HCT116 (cell line): ENCODE data around the gene UQCRHL. TPM values are rescaled to one million over a fixed set of nuclear protein-coding genes. Genes with fewer than 3 reads are reported as not detected.

Experiments used
- ATAC-seq: fragments of 200-7000 bp; cut with Tn5 transposase; 2 replicates; pipeline ENCODE4 v1.9.1; 2020; ENCODE audit warnings: mild to moderate bottlenecking, moderate library complexity
- BruUV-seq: library from RNA; stranded (reverse); fragments of 400-500 nt; replicated peaks from 2 replicates; lab custom pipeline; 2021; lab: Mats Ljungman, UMichigan
- CTCF ChIA-PET: fragments of 300-600 bp; sonication (Branson Sonifier 250); formaldehyde crosslinking; loops from one replicate; lab custom pipeline; 2021; ENCODE audit warnings: antibody characterized with exemption; lab: Charles Lee
- POLR2A ChIA-PET: fragments of 300-600, 350-600 bp; sonication (Branson Sonifier 250); formaldehyde crosslinking; loops from one replicate; lab custom pipeline; 2021; ENCODE audit warnings: antibody characterized with exemption; lab: Charles Lee
- RAD21 ChIA-PET, 2 experiments: fragments of 300-600 bp; sonication (Branson Sonifier 250); formaldehyde crosslinking; loops; one replicate each; lab custom pipeline; 2023; ENCODE audit warnings: low total read pairs in 2 of 2; ENCODE audit not compliant: uncharacterized antibody in 2 of 2, unreplicated experiment in 2 of 2, low non-redundant PET in 1 of 2; lab: Charles Lee
- DNase-seq: peaks from one replicate; pipeline ENCODE4 v3.0.0-alpha.2; 2010; ENCODE audit warnings: low read depth, low spot score
- H2AFZ ChIP-seq: fragments of 200-600 bp; shearing (Covaris generic), sonication (generic); 2 replicates; pipeline ENCODE4 v1.6.1; 2017; ENCODE audit warnings: low read depth, mixed run types, mixed read lengths, antibody characterized with exemption, low read length; ENCODE audit not compliant: poor library complexity, severe bottlenecking
- H3K27ac ChIP-seq: 2 replicates; pipeline ENCODE4 v1.5.1; 2012; ENCODE audit warnings: low read depth, low read length
- H3K27me3 ChIP-seq: fragments of 200-600 bp; sonication (generic); 2 replicates; pipeline ENCODE4 v1.6.1; 2016; ENCODE audit warnings: mixed run types, low read length, mixed read lengths; ENCODE audit not compliant: insufficient read depth
- H3K36me3 ChIP-seq, 2 experiments: fragments of 200-500 bp in 1 of 2; fragments of 200-600 bp in 1 of 2; sonication (Bioruptor generic) in 1 of 2; sonication (generic) in 1 of 2; 2 replicates each; pipeline versions ENCODE4 v1.5.1 to v1.6.1; 2014 to 2016; ENCODE audit warnings: low read length in 2 of 2, inconsistent platforms in 1 of 2, mixed read lengths in 1 of 2, mixed run types in 1 of 2; ENCODE audit not compliant: insufficient read depth in 2 of 2, control insufficient read depth in 1 of 2
- H3K4me1 ChIP-seq, 2 experiments: fragments of 200-600 bp in 1 of 2; sonication (generic) in 1 of 2; 2 replicates each; pipeline versions ENCODE4 v1.5.1 to v1.6.1; 2012 to 2017; ENCODE audit warnings: low read length in 2 of 2, inconsistent platforms in 1 of 2, mild to moderate bottlenecking in 1 of 2, mixed read lengths in 1 of 2, mixed run types in 1 of 2, moderate library complexity in 1 of 2; ENCODE audit not compliant: insufficient read depth in 2 of 2, control insufficient read depth in 1 of 2
- H3K4me2 ChIP-seq: fragments of 200-600 bp; sonication (generic); 2 replicates; pipeline ENCODE4 v1.6.1; 2017; ENCODE audit warnings: mixed run types, low read length, mixed read lengths
- H3K4me3 ChIP-seq, 2 experiments: fragments of 200-600 bp in 1 of 2; sonication (generic) in 1 of 2; replicated peaks in 1 of 2; 2 replicates each; pipeline ENCODE4 v1.5.1; 2011 to 2016; ENCODE audit warnings: low read length in 2 of 2, control low read depth in 1 of 2, low read depth in 1 of 2, mild to moderate bottlenecking in 1 of 2, mixed read lengths in 1 of 2, mixed run types in 1 of 2
- H3K79me2 ChIP-seq: fragments of 200-600 bp; sonication (generic); 2 replicates; pipeline ENCODE4 v1.6.1; 2017; ENCODE audit warnings: mild to moderate bottlenecking, mixed run types, low read length, moderate library complexity, mixed read lengths; ENCODE audit not compliant: insufficient read depth
- H3K9ac ChIP-seq: fragments of 200-600 bp; sonication (generic); 2 replicates; pipeline ENCODE4 v1.6.1; 2016; ENCODE audit warnings: low read length, mixed read lengths
- H3K9me2 ChIP-seq: fragments of 200-600 bp; sonication (generic), shearing (Covaris generic); 2 replicates; pipeline ENCODE4 v1.6.1; 2017; ENCODE audit warnings: mixed run types, mild to moderate bottlenecking, moderate library complexity; ENCODE audit not compliant: insufficient read depth
- H3K9me3 ChIP-seq, 2 experiments: fragments of 200-500 bp in 1 of 2; fragments of 200-600 bp in 1 of 2; sonication (Bioruptor generic) in 1 of 2; sonication (generic) in 1 of 2; 2 replicates each; pipeline ENCODE4 v1.6.1; 2014 to 2017; ENCODE audit warnings: low read length in 2 of 2, mixed read lengths in 2 of 2, inconsistent platforms in 1 of 2, low read depth in 1 of 2, mild to moderate bottlenecking in 1 of 2, mixed run types in 1 of 2, moderate library complexity in 1 of 2; ENCODE audit not compliant: control insufficient read depth in 1 of 2, insufficient read depth in 1 of 2
- H4K20me1 ChIP-seq: fragments of 200-600 bp; sonication (generic), shearing (Covaris generic); 2 replicates; pipeline ENCODE4 v1.6.1; 2017; ENCODE audit warnings: mixed run types, mild to moderate bottlenecking, moderate library complexity; ENCODE audit not compliant: insufficient read depth
- JUND ChIP-seq: IDR thresholded peaks from 2 replicates; pipeline ENCODE4 v1.6.1; 2012
- MAX ChIP-seq: IDR thresholded peaks from 2 replicates; pipeline ENCODE4 v1.6.1; 2012
- RAD21 ChIP-seq: IDR thresholded peaks from 2 replicates; pipeline ENCODE4 v1.6.1; 2012; ENCODE audit warnings: low read depth, mild to moderate bottlenecking
- SIN3A ChIP-seq: IDR thresholded peaks from 2 replicates; pipeline ENCODE4 v1.6.1; 2012; ENCODE audit warnings: low read depth
- YY1 ChIP-seq: IDR thresholded peaks from 2 replicates; pipeline ENCODE4 v1.6.1; 2011; ENCODE audit warnings: low read length, low read depth, moderate library complexity, mild to moderate bottlenecking; ENCODE audit not compliant: insufficient replicate concordance; ENCODE audit errors: extremely low read depth
- intact Hi-C: fragments of 100-400 bp; cut with micrococcal nuclease; formaldehyde crosslinking; loops from 2 replicates; pipeline ENCODE4 v1.10.0; 2022
- total RNA-seq: library from RNA; stranded (reverse); gene quantifications from one replicate; pipeline ENCODE4 v1.2.1, GENCODE V29; 2021; ENCODE audit not compliant: unreplicated experiment
- TF ChIP-seq, protein P1 (sequence below): IDR thresholded peaks from 2 replicates; pipeline ENCODE4 v1.6.1; 2012

The UQCRHL gene
- total RNA-seq, 1 experiment from 2014 or later = 2.5 TPM

DNA sequence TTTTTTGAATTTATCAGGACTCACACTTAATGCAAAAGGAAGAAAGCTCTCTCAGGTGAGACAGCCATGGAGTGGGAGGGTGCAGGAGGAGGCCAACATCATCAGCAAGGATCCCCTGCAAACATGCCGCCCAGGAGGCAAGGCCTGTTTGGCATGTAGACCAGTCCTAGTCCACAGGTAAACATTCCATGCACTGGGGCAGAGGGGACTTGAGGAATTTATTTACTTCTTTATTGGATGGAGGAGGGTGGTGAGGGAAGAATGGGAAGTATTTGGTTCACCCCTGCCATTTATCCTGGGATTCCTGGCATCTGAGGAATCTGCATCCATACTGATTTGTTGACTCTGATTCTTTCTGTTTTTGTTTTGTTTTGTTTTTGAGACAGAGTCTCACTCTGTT lies 1.5 kb upstream of the UQCRHL start:
- Histone ChIP-seq H3K9me3 (no peaks in the 10 kb centered on the region), H3K4me2 (no peak overlapping the region), H3K4me1 (peaks cover 3% of the 10 kb centered on the region in 2 experiments; a peak in 3 of 4 replicates)
- ATAC-seq = no peak
- CTCF ChIA-PET = no interaction called here
- TF ChIP-seq, protein P1, sequence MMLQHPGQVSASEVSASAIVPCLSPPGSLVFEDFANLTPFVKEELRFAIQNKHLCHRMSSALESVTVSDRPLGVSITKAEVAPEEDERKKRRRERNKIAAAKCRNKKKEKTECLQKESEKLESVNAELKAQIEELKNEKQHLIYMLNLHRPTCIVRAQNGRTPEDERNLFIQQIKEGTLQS = no peak
- no peak for TF ChIP-seq SIN3A
- no peak for TF ChIP-seq MAX
- TF ChIP-seq JUND = no peak
- TF ChIP-seq YY1 = no peak
- TF ChIP-seq, all 23 proteins: peak for 0
- intact Hi-C loops = no loop called here
- no peak overlapping the region for H3K27ac ChIP-seq
- POLR2A ChIA-PET = interaction anchor here (0.6 kb wide), 1 partner anchor 555 kb away, joined by 4 read pairs; no protein-coding TSS in a partner anchor
- no peak for DNase-seq
- no peaks in the 10 kb centered on the region for H3K9me2 ChIP-seq
- no peaks in the 10 kb centered on the region for H3K27me3 ChIP-seq
- no peaks in the 10 kb centered on the region for H3K36me3 ChIP-seq
- no peaks in the 10 kb centered on the region for H3K79me2 ChIP-seq
- H4K20me1 ChIP-seq = no peaks in the 10 kb centered on the region
- no peak overlapping the region for H3K4me3 ChIP-seq
- BruUV-seq = no TSS peak
- H3K9ac ChIP-seq = no peak overlapping the region
- no peak overlapping the region for H2AFZ ChIP-seq
- RAD21 ChIA-PET = no interaction called here

GRCh38 chr1:15807121-15807520 lies 328 bp downstream of the UQCRHL start:
- H3K27me3 ChIP-seq = no peaks in the 10 kb centered on the region
- H3K4me3 ChIP-seq = no peak overlapping the region
- no peaks in the 10 kb centered on the region for H4K20me1 ChIP-seq
- H3K4me1 ChIP-seq = peaks cover 10 to 18% of the 10 kb centered on the region in 2 experiments; a peak in 3 of 4 replicates
- TF ChIP-seq RAD21 = no peak
- H3K4me2 ChIP-seq = no peak overlapping the region
- H3K9ac ChIP-seq = no peak overlapping the region
- BruUV-seq = no TSS peak
- ChIA-PET CTCF (interaction anchor here (1.4 kb wide), 1 partner anchor 8 kb away, joined by 6 read pairs; no protein-coding TSS in a partner anchor), RAD21 (no interaction called here), POLR2A (interaction anchor here (1.3 kb wide), 1 partner anchor 26 kb away, joined by 3 read pairs; no protein-coding TSS in a partner anchor)
- intact Hi-C loops = no loop called here
- DNase-seq = no peak
- no peak overlapping the region for H3K27ac ChIP-seq
- H3K9me2 ChIP-seq = no peaks in the 10 kb centered on the region
- H3K9me3 ChIP-seq = no peaks in the 10 kb centered on the region
- ATAC-seq = no peak
- H3K36me3 ChIP-seq = no peaks in the 10 kb centered on the region
- no peak overlapping the region for H2AFZ ChIP-seq
- H3K79me2 ChIP-seq = no peaks in the 10 kb centered on the region
